Skeletal muscle satellite cell (primary cell): Measurements from ENCODE around the gene ZNF778.
A peak's percentile ranks its signal among the peaks of the same experiment; 100 is the strongest.
"Not testable (repeated sequence)": the region's sequence is repeated elsewhere in the genome, so short reads cannot be mapped to it uniquely, and the experiment has no call there.

Experiments
- H3K27me3 ChIP-seq: 2 replicates; pipeline ENCODE4 v1.7.0; 2013; ENCODE audit warnings: low read length; ENCODE audit not compliant: control insufficient read depth, insufficient read depth
- H3K36me3 ChIP-seq: 2 replicates; pipeline ENCODE4 v1.7.0; 2013; ENCODE audit warnings: mild to moderate bottlenecking, control low read depth, low read length; ENCODE audit not compliant: insufficient read depth
- H3K4me1 ChIP-seq: 2 replicates; pipeline ENCODE4 v1.7.0; 2013; ENCODE audit warnings: low read length; ENCODE audit not compliant: control insufficient read depth, insufficient read depth
- H3K4me2 ChIP-seq: 2 replicates; pipeline ENCODE4 v1.7.0; 2013; ENCODE audit warnings: mild to moderate bottlenecking, low read length
- H3K4me3 ChIP-seq: 2 replicates; pipeline ENCODE4 v1.7.0; 2013; ENCODE audit warnings: low read length
- H3K9ac ChIP-seq: 2 replicates; pipeline ENCODE4 v1.7.0; 2013; ENCODE audit warnings: mild to moderate bottlenecking, low read depth, low read length, moderate library complexity
- H3K9me3 ChIP-seq: replicated peaks from 2 replicates; pipeline ENCODE4 v1.7.0; 2013; ENCODE audit warnings: mild to moderate bottlenecking, control low read depth, low read length

The ZNF778 gene

DNA sequence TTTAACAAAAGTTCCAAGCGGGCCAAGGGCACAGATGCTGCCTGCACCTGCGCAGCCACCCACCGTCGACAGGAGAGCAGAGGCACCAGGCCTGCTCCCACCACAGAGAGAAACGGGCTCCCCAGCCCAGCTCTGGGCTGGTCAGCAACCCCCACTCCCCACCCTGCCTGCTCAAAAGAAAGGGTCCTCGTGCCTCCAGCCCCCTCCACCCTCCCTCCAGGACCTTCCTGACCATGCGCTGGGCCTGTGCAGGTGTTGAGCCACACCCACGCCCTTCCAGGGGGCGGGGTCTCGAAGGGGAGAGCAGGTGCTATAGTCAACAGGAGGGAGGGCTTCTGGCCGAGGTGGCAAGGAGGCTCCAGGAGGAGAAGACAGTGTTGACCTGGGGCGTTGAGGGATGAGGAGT is 25.3 kb downstream of the ZNF778 start:
- Histone ChIP-seq H3K27me3 (no peaks in the 10 kb centered on the region), H3K4me2 (no peak overlapping the region), H3K4me1 (peaks cover 7% of the 10 kb centered on the region), H3K36me3 (no peaks in the 10 kb centered on the region), H3K9me3 (no peaks in the 10 kb centered on the region), H3K4me3 (no peak overlapping the region), H3K9ac (no peak overlapping the region)

DNA sequence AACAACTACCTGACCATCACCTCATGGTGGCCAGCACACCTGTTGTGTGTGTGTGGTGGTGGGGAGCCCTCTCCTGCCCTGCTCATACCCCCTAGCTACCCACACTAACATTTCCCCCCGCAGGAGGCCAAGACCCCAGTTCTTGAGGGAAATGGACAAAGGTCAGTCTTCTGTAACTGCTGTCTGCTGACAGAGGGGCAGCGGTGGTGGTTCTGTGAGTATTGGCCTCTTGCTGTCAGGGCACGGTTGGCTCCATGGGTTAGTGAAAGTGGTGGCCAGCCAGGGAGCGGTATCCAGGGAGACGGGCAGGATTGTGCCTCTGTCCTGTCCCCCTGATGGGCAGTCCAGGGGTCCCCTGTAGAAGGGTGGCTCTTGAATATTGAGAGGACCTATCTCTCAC is 26.2 kb downstream of the ZNF778 start:
- no peaks in the 10 kb centered on the region for H3K27me3 ChIP-seq
- no peaks in the 10 kb centered on the region for H3K36me3 ChIP-seq
- no peak overlapping the region for H3K9ac ChIP-seq
- H3K4me3 ChIP-seq: no peak overlapping the region
- peaks cover 7% of the 10 kb centered on the region for H3K4me1 ChIP-seq
- no peaks in the 10 kb centered on the region for H3K9me3 ChIP-seq
- H3K4me2 ChIP-seq: no peak overlapping the region

GRCh38 chr16:89244264-89244663 is 26.8 kb downstream of the ZNF778 start:
- not testable (repeated sequence) for H3K9ac ChIP-seq, H3K4me3 ChIP-seq, H3K4me2 ChIP-seq, H3K4me1 ChIP-seq, H3K9me3 ChIP-seq, H3K27me3 ChIP-seq, H3K36me3 ChIP-seq

- Histone ChIP-seq H3K4me1 (peaks cover 7% of the 10 kb centered on the region), H3K4me2 (no peak overlapping the region), H3K36me3 (no peaks in the 10 kb centered on the region), H3K9ac (no peak overlapping the region), H3K9me3 (no peaks in the 10 kb centered on the region), H3K27me3 (no peaks in the 10 kb centered on the region), H3K4me3 (no peak overlapping the region)
Measured at GRCh38 chr16:89244754-89245153, 27.3 kb downstream of the ZNF778 start.

- Histone ChIP-seq H3K4me3 (peak overlapping the region; percentile 63), H3K9ac (peak overlapping the region; percentile 60)
Measured at GRCh38 chr16:89246383-89246902, 28.9 kb downstream of the ZNF778 start.

DNA sequence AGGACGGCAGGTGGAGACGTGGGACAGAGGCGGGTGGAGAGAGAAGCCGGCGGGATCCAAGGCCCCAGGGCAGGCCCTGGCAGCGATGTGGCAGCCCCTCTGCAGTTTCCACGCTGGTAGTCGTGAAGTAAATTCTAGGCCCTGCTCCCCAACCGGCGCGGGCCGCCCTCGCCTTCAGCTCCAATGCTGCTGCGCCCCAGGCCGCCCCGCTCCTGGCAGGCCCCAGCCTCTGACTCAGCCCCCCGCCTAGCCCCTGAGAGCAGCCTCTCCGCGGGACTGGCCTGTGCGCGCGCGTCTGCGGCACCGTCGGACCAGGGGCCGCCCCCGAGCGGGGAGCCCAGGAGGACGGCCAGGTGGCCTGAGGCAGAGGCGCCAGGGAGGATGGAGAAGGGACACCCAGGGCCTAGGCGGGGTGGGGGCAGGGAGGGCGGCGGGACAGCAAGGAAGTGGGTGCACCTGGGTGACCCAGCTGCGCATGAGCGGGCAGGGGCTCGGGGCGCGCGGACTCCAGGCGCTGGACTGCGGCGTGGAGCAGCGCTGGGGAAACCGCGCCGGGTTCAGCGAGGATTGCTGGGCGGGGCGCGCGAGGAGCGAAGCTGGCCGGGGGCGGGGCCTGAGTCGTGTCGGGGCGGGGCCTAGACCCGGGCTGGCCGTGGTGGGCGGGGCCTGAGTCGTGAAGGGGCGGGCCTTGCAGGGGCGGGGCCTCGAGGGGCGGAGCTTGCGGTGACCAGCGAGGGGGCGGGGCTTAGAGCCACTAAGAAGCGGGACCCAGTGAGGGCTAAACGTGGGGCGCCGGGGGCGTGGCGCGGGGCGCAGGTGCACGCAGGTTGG is 29.6 kb downstream of the ZNF778 start:
- Histone ChIP-seq H3K9me3 (no peaks in the 10 kb centered on the region), H3K9ac (peak overlapping the region; percentile 60), H3K27me3 (no peaks in the 10 kb centered on the region), H3K4me3 (peak overlapping the region; percentile 72), H3K4me2 (peak overlapping the region; percentile 84), H3K36me3 (no peaks in the 10 kb centered on the region), H3K4me1 (peaks cover 5% of the 10 kb centered on the region)

More at GRCh38 chr16:89246383-89246902, 28.9 kb downstream of the ZNF778 start:
- Histone ChIP-seq H3K4me1 (peaks cover 5% of the 10 kb centered on the region), H3K27me3 (no peaks in the 10 kb centered on the region), H3K4me2 (peak overlapping the region; percentile 83), H3K9me3 (no peaks in the 10 kb centered on the region), H3K36me3 (no peaks in the 10 kb centered on the region)

- Histone ChIP-seq H3K4me3 (peak overlapping the region; percentile 72), H3K4me2 (peak overlapping the region; percentile 84), H3K9ac (peak overlapping the region; percentile 38)
- H3K9me3 ChIP-seq, H3K27me3 ChIP-seq, H3K36me3 ChIP-seq, H3K4me1 ChIP-seq: not testable (repeated sequence)
Measured at GRCh38 chr16:89247734-89248075, 30.2 kb downstream of the ZNF778 start.

GRCh38 chr16:89248196-89248982 is 30.9 kb downstream of the ZNF778 start:
- Histone ChIP-seq H3K4me2 (peak overlapping the region; percentile 84), H3K4me3 (peak overlapping the region; percentile 72), H3K9ac (peak overlapping the region; percentile 38), H3K27me3 (no peaks in the 10 kb centered on the region), H3K9me3 (no peaks in the 10 kb centered on the region), H3K36me3 (no peaks in the 10 kb centered on the region), H3K4me1 (peaks cover 5% of the 10 kb centered on the region)

GRCh38 chr16:89253548-89254287 is 36.2 kb downstream of the ZNF778 start:
- Histone ChIP-seq H3K36me3 (no peaks in the 10 kb centered on the region), H3K4me3 (no peak overlapping the region), H3K4me2 (no peak overlapping the region), H3K9ac (no peak overlapping the region), H3K4me1 (peaks cover 12% of the 10 kb centered on the region), H3K27me3 (no peaks in the 10 kb centered on the region), H3K9me3 (peaks cover 2% of the 10 kb centered on the region)

- Histone ChIP-seq H3K4me2 (peak overlapping the region; percentile 89), H3K36me3 (no peaks in the 10 kb centered on the region), H3K9me3 (peaks cover 2% of the 10 kb centered on the region), H3K27me3 (no peaks in the 10 kb centered on the region), H3K4me3 (peak overlapping the region; percentile 66), H3K9ac (peak overlapping the region; percentile 45), H3K4me1 (peaks cover 12% of the 10 kb centered on the region)
Measured at GRCh38 chr16:89256651-89257254, 39.2 kb downstream of the ZNF778 start.

- peak overlapping the region; percentile 89 for H3K4me2 ChIP-seq
- peaks cover 12% of the 10 kb centered on the region for H3K4me1 ChIP-seq
- no peaks in the 10 kb centered on the region for H3K27me3 ChIP-seq
- no peaks in the 10 kb centered on the region for H3K36me3 ChIP-seq
- peaks cover 2% of the 10 kb centered on the region for H3K9me3 ChIP-seq
- H3K9ac ChIP-seq: peak overlapping the region; percentile 45
- H3K4me3 ChIP-seq: peak overlapping the region; percentile 66
Measured at GRCh38 chr16:89257281-89257731, 39.8 kb downstream of the ZNF778 start.
